Suprapubic skin (tissue), 4 donors: ENCODE data around the gene RAB43.

Experiments used
- POLR2A ChIP-seq, 2 donors: fragments of 450-650 bp; IDR thresholded peaks; one replicate each; pipeline ENCODE4 v1.6.1; 2017; ENCODE audit warnings: antibody characterized with exemption in 2 of 2, mild to moderate bottlenecking in 2 of 2, moderate library complexity in 2 of 2
- POLR2AphosphoS5 ChIP-seq, 3 donors: sonication (generic); formaldehyde crosslinking; IDR thresholded peaks; one replicate each; pipeline ENCODE4 v1.6.1; 2017; ENCODE audit warnings: antibody characterized with exemption in 3 of 3

GRCh38 chr3:129105862-129106261 lies 15.7 kb downstream of the RAB43 start:
- TF ChIP-seq POLR2A (IDR thresholded peaks at IDR 0.05), result no peak
- TF ChIP-seq POLR2AphosphoS5 (IDR thresholded peaks at IDR 0.05), result no peak
